Inflammatory macrophage (primary cell): ENCODE measurements around the gene UBE2O.

Experiments
- DNase-seq, 2 donors: peaks; one replicate each; pipeline ENCODE4 v3.0.0-alpha.2; 2020 to 2022

UBE2O gene

GRCh38 chr17:76439314-76439928, 13.5 kb downstream of the UBE2O start:
- DNase-seq, result no peak

GRCh38 chr17:76438906-76439305, 14.0 kb downstream of the UBE2O start:
- DNase-seq, result no peak

GRCh38 chr17:76437467-76438402, 15.2 kb downstream of the UBE2O start:
- no peak for DNase-seq

- DNase-seq, result no peak
These were observed 17.2 kb downstream of the UBE2O start for GRCh38 chr17:76435751-76436150.

GRCh38 chr17:76434870-76435269, 18.1 kb downstream of the UBE2O start:
- DNase-seq, result no peak

- DNase-seq, result no peak
These were observed 19.3 kb downstream of the UBE2O start for GRCh38 chr17:76433693-76434092.

GRCh38 chr17:76432712-76433336, 20.1 kb downstream of the UBE2O start:
- DNase-seq, result peak; percentile 11 to 20

GRCh38 chr17:76432004-76432403, 20.9 kb downstream of the UBE2O start:
- DNase-seq, result no peak

- no peak for DNase-seq
These were observed 21.4 kb downstream of the UBE2O start for GRCh38 chr17:76431509-76431908.

GRCh38 chr17:76428511-76428910, 24.4 kb downstream of the UBE2O start:
- DNase-seq, result no peak

GRCh38 chr17:76427501-76428231, 25.3 kb downstream of the UBE2O start:
- peak in 1 of 2 donors; percentile 2 for DNase-seq

- no peak for DNase-seq
These were observed 26.1 kb downstream of the UBE2O start for GRCh38 chr17:76426853-76427252.

GRCh38 chr17:76422860-76423259, 30.1 kb downstream of the UBE2O start:
- DNase-seq, result no peak

- DNase-seq, result no peak
These were observed 30.5 kb downstream of the UBE2O start for GRCh38 chr17:76422406-76422805.

GRCh38 chr17:76421044-76421407, 31.9 kb downstream of the UBE2O start:
- no peak for DNase-seq

- no peak for DNase-seq
These were observed 32.5 kb downstream of the UBE2O start for GRCh38 chr17:76420356-76421043.

- no peak for DNase-seq
These were observed 33.2 kb downstream of the UBE2O start for GRCh38 chr17:76419576-76420260.

GRCh38 chr17:76417499-76418143, 35.3 kb downstream of the UBE2O start:
- DNase-seq, result no peak

- no peak for DNase-seq
These were observed 36.1 kb downstream of the UBE2O start for GRCh38 chr17:76416899-76417298.

GRCh38 chr17:76416457-76416856, 36.5 kb downstream of the UBE2O start:
- DNase-seq, result no peak

- DNase-seq, result no peak
These were observed 37.2 kb downstream of the UBE2O start for GRCh38 chr17:76415786-76416185.
